ENCODE measurements around the gene RASSF3.

- no peak for TF ChIP-seq POLR2A (IDR thresholded peaks at IDR 0.05)
- TF ChIP-seq CTCF (IDR thresholded peaks at IDR 0.05 in 4 of 5, conservative IDR thresholded peaks at IDR 0.05 in 1 of 5): no peak
Observed at GRCh38 chr12:64709429-64709828, 99.1 kb downstream of the RASSF3 start.
